T-helper 9 cell (primary cell): ENCODE results near the gene SYNE1.
"Not testable (repeated sequence)": the region's sequence is repeated elsewhere in the genome, so short reads cannot be mapped to it uniquely, and the experiment has no call there.

ENCODE experiments used
- DNase-seq: peaks from one replicate; pipeline ENCODE4 v3.0.0-alpha.2; 2020

Gene SYNE1

DNA sequence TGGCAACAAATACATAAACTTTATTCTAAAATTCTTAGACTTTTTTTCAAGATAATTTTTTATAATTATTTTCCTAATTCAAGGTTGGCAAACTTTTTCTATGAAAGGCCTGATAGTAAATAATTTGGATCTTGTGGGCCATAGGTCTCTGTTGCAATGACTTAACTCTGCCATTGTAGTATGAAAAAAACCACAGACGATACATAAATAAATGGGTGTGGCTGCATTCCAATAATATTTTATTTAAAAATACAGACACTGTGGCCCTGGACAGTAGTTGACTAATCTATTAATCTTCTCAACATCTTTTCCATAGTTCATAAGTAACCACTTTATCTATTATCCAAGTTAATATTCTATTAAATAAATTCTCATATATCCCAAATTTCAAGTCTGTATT, 281.1 kb downstream of the SYNE1 start:
- no peak for DNase-seq

DNA sequence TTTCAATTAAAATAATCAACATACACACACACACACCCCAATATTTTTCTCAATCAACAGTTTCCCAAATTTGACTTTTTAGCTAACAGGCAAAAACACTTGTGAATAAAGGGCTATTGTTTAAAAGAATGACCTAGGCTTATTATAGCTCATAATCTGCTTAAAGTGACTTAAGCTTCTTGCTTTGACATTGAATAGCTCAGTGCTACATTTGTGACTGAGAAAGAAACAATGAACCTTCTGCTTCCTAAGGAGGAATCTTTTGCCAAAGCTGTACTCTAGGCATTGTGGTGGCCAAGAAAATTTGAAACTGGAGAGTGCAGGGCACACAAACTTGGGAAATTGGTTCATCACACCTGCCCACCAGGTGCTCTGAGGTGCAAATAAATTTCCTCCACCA, 282.0 kb downstream of the SYNE1 start:
- DNase-seq: no peak

DNA sequence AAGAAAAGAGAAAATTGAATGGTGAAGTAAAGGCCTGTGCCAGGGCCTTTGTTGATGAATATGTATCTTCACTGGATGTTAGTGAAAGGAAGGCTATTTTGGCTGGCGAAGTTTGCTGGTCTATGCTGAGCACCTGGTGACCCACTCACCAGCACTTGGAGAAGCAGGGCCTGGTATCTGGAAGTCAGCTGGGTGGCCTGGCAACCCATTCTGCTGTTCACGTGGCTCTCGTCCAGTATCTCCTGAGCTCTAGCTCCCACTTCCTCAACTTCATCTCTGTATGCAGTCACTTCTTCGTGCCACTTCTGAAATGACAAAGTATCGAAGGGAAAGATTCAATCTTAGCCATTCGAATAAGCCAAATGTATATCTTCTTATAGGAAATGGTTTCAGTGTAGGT, 283.7 kb downstream of the SYNE1 start:
- DNase-seq: no peak

DNA sequence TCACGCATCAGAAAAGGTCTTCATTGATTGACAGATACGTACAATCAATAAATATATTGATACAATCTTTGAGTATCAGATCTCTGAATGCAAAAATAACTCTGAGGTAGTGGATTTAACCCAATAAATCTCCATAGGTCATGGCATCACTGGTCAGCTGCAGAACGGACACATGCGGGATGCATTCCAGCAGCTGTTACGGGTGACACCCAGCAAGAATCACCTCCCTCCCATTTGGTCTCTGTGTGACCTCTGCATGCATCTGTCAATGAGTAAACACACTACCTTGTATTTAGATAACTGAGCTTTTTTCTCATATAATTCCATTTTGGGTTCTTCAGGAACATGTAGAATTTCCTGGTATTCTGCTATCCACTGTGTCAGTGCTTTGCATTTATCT, 285.4 kb downstream of the SYNE1 start:
- DNase-seq: no peak

DNA sequence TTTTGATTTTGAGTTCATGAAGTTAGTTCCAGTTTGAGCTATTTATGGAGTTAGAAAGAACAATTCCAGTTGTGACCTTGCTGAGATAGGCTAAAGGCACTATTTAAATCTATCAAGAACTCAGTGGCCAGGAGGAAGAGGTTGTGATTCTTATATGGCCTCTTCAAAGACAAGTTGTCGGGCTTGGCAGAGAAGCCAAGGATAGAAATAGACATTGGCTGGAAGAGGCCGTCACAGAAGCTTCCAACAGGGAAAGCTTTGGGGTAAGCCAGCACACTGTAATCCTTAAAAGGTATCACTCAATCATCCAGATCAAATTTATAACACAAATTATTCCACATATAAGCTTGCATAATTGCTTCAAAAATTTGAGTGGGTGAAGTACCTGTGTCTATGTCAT, 286.1 kb downstream of the SYNE1 start:
- no peak for DNase-seq

DNA sequence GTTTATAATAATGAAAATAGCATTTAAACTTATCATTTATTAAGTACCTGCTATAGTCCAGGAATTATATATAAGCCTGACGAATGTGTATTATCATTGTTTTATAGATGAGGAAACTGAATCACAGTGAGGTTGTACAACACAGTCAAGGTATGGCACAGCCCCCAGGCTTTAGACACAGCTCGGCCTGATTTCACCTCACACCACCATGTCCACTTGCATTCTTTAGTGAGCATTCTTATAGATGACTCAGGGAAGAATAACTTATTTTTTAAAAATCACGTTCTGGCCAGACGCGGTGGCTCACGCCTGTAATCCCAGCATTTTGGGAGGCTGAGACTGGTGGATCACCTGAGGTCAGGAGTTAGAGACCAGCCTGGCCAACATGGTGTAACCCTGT, 289.0 kb downstream of the SYNE1 start:
- DNase-seq: no peak

DNA sequence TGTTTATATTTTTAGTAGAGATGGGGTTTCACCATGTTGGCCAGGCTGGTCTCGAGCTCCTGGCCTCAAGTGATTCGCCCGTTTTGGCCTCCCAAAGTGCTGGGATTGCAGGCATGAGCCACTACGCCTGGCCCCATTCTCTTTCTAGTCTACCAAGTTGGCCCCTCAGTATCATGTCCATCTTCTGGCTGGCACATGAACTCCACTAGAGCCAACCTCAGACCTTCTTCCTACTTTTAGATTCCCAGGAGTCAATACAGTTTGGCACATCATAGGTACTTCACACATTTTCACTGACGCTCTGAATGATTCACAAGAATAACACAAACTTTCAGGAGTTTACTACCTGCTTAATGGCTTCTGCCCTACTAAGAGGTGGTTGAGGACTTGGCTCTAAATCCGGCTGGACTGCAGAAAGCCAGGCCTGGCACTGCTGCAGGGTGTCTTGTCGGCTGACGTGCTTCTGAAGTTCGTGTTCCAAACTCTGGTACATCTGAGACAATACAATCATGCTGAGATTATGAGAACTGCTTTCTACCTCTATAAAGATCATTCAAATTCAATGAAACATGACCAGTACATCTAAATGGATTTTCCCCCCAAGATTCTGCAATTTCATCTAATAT, 293.3 kb downstream of the SYNE1 start:
- no peak for DNase-seq

DNA sequence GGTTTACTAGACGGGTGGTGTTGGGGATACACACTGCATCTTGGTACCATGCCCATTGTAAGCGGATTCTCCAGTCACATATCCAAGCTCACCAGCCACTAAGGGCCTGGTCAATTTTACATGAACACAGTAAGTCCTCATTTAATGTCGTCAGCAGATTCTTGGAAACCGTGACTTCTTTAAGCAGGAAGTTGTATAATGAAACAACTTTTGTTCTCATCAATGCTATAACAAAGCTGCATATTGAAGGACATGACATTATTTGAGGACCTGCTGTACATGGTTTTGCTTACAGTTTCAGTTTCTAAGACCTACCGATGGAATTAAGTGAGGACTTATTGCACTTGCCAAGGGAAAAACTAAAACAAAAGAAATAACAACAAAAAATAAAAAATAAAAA, 295.6 kb downstream of the SYNE1 start:
- DNase-seq: no peak

DNA sequence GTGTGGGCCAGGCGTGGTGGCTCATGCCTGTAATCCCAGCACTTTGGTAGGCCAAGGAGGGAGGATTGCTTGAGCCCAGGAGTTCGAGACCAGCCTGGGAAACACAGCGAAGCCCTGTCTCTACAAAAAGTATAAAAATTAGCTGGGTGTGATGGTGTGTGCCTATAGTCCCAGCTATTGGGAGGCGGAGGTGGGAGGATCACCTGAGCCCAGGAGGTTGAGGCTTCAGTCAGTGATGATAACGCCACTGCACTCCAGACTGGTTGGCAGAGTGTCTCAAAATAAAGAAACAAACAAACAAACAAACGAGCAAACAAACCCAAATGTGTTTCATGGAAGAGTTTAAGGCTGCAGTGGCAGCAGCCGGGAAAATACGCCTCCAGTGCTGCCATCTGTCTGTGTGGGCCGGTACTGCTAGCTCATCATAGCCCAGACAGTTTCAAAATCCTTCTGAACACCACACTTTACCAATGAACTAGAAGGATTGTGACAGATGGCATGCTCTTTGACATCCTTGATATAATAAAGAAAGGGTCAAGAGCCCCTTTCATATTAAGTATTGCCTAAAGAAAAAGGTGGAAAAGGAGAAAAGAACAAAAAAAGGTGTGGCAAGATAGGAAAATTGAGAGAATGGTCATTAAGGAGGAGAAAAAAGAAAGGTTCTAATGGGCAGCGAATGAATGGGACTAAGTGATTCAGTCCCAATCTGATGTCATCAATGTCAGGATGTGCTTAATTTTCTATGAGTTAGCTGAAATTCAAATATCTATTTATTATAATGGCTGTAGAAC, 298.6 kb downstream of the SYNE1 start:
- peak; percentile 52 for DNase-seq

DNA sequence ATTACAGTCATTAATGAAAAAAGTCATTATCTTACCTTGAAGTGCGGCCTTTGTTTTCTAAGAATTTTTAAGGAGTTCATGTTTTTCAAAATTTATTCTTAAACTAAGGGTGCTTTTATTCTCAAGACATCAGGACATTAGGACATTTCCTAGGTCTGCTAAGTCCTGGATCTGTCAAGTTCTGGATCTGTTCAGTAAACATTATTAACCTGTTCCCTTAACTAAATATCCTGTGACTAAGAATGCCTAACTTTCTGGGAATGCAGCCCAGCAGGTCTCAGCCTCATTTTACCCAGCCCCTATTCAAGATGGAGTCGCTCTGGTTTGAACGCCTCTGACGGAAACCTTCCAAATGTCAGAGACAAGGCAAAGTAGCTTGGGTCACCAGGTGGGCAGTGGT, 302.6 kb downstream of the SYNE1 start:
- no peak for DNase-seq

DNA sequence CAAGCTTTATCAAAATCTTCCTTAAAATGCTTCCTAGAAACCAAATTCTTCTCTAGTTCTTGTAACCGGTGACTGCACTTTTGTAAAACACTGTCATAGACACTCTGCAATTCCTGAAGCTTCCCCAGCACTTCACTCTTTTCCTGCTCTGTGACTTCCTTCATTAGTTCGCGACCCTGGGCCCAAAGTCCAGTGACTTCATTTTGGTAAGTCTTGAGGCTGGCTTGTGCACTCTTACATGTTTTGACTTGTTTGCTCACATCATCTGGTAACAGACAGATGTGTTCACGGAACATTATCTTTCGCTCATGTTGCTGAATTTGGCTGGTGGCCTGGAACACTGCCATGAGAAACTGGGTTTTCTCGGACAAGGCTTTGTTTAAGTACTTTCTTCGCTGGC, 306.2 kb downstream of the SYNE1 start:
- DNase-seq: no peak

DNA sequence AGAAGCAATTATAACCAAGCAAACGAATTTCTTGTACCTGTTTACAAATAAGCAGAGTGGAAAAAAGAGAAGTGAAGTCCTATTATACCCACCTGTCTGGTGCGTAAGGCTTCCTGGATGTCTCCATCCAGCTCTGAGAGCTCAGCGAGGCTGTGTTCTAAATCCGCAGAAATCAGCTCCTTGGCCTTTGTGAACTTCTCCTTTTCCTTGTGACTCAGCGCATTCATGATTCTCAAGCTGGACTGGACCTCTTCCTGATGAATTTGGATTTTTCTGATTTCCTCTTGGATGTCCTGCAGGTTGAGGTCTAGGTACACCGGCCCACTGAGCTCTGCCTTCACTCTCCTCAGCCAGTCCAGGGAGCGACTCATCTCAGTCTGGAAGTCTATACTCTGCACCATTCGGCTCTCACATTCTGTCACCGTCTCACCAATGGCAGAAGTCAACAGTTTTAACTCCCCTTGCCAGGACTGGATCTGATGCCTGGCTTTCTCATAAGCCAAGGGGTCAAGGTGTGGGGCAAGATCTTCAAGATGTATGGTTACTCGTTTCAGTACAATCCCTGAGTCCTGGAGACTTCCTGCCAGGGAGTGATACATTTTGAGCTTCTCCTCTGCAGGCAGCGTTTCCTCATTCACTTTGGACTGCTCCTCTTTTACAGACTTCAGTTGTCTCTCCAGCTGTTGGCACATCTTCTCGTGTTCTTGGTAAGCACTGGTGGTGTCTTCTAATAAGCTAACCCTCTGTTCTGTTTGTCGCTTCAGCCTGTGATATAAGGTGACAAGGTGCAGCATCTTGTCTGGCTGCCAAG, 307.3 kb downstream of the SYNE1 start:
- no peak for DNase-seq

DNA sequence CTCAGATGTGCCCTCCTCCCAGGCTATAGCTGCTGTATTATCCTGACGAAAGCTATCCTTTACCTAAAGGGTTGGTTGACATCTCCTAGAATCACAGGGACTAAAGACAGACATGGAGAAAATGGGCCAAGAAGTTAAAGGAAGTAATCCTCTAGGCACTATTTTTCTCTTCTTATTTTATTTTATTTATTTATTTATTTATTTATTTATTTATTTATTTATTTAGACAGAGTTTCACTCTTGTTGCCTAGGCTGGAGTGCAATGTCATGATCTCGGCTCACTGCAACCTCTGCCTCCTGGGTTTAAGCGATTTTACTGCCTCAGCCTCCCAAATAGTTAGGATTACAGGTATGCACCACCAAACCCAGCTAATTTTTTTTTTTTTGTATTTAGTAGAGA, 309.0 kb downstream of the SYNE1 start:
- not testable (repeated sequence) for DNase-seq

DNA sequence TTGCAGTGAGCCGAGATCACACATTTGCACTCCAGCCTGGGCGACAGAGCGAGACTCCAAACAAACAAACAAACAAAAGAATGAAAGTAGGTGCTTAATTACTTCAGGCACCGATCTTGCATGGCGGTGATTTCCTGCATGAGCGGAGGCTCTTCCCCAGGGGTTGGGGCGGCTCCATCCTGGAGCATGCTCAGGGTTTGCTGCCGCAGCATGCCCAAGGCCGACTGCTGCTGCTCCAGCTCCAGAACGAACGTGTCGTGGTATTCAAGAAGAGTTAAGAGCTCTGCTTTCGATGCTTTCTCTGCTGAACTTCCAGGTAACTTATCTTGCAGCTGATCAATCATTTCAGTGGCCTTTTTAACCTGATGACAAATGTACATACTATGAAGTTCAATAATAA, 313.8 kb downstream of the SYNE1 start:
- DNase-seq: no peak

DNA sequence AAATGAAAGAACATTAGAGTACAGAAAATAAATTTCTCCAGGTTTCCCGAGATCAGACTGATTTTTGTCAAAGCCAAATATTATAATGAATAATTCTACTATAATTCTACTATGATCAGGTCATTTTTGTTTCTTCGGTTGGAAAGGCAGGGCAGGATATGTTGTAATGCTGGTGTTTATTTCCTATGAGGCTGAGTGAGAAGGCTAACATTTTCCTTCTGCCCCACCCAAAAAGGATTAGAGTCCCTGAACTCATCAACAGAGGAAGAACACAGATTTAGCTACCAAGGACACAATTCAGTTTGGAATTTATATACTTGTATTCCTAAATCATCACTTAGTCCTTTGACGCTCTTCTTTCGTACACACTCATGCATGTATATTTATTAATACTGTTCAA, 318.9 kb downstream of the SYNE1 start:
- no peak for DNase-seq

DNA sequence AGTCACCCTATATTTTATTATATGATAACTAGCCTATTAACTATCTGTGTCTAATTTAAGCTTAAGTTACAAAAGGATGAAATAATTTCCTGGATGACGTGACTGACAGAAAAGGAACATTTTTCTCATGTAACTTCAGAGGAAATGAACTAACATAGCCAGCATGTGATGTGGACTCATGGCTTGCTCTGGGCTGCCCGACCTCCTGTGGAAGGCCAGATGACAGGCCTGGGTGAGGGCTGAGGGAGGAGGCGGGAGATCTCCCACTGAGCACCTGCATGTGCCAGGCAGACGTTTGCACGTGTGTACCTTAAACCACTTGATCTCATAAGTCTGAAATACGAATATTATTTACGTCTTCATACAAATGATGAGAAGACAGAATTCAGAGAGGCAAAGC, 321.1 kb downstream of the SYNE1 start:
- no peak for DNase-seq

DNA sequence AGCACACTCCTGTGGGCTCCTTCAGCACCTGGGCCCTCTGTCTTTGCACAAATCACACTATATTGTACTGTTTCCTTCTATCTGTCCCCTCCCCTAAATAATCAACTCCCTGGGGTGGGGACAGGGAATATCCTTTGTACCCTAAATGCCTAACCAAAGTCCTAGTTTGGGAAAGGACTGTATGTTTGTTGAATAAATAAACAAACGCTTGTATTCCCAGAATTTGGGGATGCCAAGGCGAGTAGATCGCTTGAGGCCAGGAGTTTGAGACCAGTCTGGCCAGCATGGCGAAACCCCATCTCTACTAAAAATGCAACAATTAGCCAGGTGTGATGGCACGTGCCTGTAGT, 322.7 kb downstream of the SYNE1 start:
- no peak for DNase-seq

DNA sequence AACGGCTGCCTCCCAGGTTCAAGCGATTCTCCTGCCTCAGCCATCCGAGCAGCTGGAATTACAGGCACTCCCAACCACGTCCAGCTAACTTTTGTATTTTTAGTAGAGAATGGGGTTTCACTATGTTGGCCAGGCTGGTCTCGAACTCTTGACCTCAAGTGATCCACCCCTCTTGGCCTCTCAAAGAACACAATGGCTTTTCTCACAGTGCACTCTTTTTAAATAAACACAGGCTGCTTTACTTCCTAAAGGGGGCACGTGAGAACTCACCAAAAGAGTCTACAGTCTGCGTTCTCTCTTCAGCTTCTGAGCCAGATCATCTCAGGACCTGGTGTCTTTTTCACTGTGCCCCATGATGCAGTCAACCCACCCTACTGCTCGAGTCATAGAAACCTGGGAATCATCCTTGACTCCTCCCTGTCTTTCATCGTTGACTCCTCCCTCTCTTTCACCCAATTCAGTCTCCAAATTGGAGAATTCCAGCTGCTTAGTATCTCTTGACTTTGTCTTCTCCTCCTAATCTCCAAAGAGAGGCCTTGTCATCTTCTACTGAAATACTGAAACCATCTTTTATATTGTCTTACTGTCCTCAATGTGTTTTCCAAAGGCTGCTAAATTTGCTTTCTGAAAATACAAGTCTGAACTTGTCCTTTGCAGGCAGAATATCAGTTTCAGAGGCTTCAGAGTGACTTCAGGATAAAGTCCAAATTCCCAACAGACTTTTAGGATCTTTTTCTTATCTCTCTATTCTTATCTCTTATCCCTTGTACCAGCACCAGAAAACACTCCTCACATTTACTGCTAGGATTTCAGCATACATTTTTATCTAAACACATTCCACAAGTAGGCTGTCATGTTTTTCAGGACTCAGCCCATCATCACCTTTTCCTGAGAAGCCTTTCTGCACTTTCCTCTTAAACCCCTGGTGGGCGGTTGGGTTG, 323.4 kb downstream of the SYNE1 start:
- no peak for DNase-seq

DNA sequence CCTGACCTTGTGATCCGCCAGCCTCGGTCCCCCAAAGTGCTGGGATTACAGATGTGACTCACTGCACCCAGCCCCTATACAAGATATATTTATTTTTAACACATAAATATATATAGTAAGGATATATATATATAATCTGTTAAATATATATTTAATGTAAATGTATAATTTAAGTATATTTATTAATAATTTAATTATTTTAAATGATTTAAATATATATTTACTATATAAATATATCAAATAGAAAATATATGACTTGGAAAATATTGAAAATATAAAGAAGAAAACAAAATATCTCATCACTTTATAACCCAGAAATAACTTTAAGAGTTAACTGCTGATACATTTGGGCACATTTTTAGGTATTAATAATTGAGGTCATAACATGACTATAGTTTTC, 324.7 kb downstream of the SYNE1 start:
- no peak for DNase-seq

DNA sequence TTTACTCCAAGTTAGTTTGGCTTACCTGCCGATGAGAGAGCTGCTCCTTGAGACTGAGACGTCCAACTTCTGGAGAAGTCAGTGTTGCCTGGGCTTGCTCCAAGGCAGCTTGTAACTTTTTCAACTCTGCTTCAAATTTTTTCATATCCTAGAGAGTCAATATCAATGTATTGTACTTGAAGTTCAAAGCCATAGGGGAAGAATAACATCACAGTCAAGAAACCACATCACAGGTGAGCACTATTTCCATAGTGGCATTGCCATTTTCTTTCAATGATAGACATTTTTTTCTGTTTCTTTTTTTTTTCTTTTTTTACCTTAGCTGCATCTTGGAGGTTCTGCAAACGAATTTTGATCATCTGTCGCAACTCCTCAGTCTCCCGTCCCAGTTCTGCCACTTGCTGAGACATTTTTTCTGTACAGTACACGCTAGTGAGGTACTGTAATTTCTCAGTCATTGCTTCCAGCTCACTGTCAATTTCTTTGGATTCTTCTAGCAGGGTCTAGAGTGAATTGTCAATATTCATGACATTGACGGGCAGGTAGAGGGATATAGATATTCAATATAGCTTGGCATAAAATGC, 326.7 kb downstream of the SYNE1 start:
- no peak for DNase-seq

DNA sequence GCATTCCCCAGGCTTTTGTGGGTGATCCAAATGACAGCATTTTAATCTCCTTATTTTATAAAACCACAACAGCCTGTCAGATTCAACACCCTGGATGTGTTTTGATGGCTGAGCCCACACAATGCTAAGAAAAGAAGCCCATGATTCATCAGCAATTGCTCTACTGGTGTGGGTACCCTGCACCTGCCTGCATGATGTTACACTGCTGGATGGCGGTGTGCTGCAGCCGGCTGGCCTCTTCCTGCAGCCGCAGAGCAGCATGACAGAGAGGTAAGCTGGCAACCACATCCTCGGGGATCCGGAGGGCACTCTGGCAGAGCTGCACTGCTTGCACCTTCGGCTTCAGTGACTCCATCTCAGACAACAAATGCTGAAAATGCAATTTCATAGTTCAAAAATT, 327.5 kb downstream of the SYNE1 start:
- peak; percentile 46 for DNase-seq

DNA sequence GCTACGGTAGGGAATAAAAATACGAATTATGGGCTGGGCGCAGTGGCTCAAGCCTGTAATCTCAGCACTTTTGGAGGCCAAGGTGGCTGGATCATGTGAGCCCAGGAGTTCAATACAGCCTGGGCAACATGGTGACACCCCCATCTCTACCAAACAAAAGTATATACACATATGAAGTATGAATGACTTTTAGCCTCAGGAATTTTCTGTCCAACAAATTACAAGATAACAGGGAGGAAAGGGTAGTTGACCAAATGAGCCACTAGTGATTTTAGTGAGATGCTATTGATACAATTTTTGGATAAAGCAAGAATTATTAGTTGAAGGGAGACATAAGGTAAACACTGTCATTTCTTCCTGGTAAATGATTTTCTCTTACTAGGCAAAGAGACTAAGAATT, 328.2 kb downstream of the SYNE1 start:
- DNase-seq: no peak

DNA sequence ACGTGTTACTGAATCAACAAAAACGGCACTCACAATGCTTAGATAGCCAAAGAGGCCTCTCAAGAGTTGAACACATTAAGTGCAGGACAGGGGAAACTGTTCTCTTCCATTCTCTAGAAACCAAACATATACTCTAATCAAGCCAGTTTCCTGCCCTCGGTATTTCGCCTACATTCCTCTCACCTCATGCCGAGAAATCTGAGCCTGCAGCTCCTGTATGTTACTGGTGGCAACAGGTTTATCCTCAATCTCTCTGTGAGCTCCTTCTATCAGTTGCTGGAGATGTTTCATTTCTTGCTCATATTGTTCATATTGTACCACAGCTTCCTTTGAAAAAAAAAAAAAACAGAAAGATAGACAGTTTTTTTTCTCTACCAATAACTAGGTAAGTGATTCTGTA, 328.9 kb downstream of the SYNE1 start:
- DNase-seq: no peak
